Mucosa of descending colon (tissue), 3 donors: Measurements from ENCODE around the gene TMEM123. TPM values are rescaled to one million over a fixed set of nuclear protein-coding genes. Genes with fewer than 3 reads are reported as not detected.
A peak's percentile ranks its signal among the peaks of the same experiment; 100 is the strongest.
"Not testable (repeated sequence)": the region's sequence is repeated elsewhere in the genome, so short reads cannot be mapped to it uniquely, and the experiment has no call there.

Source experiments
- ATAC-seq: fragments of 200-7000 bp; cut with Tn5 transposase; one replicate; pipeline ENCODE4 v1.9.1; 2020; ENCODE audit warnings: mild to moderate bottlenecking, moderate library complexity
- DNase-seq, 3 donors: peaks; one replicate each; pipeline ENCODE4 v3.0.0-alpha.2; 2020
- H3K36me3 ChIP-seq: fragments of 200-600 bp; one replicate; pipeline ENCODE4 v1.8.0; 2021; ENCODE audit warnings: low read depth, mild to moderate bottlenecking
- H3K4me1 ChIP-seq: fragments of 200-600 bp; one replicate; pipeline ENCODE4 v1.8.0; 2021; ENCODE audit warnings: low read depth, mild to moderate bottlenecking
- H3K4me3 ChIP-seq: fragments of 200-600 bp; one replicate; pipeline ENCODE4 v1.8.0; 2021; ENCODE audit warnings: mild to moderate bottlenecking
- H3K9me3 ChIP-seq: fragments of 200-600 bp; one replicate; pipeline ENCODE4 v1.8.0; 2021; ENCODE audit warnings: mild to moderate bottlenecking
- intact Hi-C, 2 donors: fragments of 100-400 bp; cut with DNase I in 1 of 2; cut with micrococcal nuclease in 1 of 2; formaldehyde crosslinking; loops; one replicate each; pipeline versions ENCODE4 v1.11.0 to v1.11.1; 2022; cut with DNase I, micrococcal nuclease
- total RNA-seq, 3 donors: library from RNA; stranded (reverse); fragmentation: NEBNext Ultra II Directional in 2 of 3; extraction: Animal tissue kit (Norgen Biotek cat#: 25700) in 2 of 3; gene quantifications; one replicate each; pipeline versions ENCODE4 v1.2.1 to v1.2.4, GENCODE V29; 2021 to 2023
- TF ChIP-seq, protein P1 (sequence below): fragments of 200-600 bp; IDR thresholded peaks from one replicate; pipeline ENCODE4 v1.8.0; 2022; ENCODE audit warnings: antibody characterized with exemption, mild to moderate bottlenecking
- donor health status: DM: no; HTN: no; CAD: no; lungs with moderate emphysema.
- donor health status: DM: no; HTN: no; CAD: no.
- donor health status: DM: no; HTN: yes; CAD: no.

The TMEM123 gene
- total RNA-seq, 3 donors from 2014 or later: 153 to 205 (median 157) TPM

GRCh38 chr11:102383839-102384238 lies 68.7 kb downstream of the TMEM123 start:
- intact Hi-C loops: loop anchor here in 1 of 2 donors (10.0 kb wide), 1 partner anchor 111 kb away; no protein-coding TSS in a partner anchor
- H3K9me3 ChIP-seq: no peaks in the 10 kb centered on the region
- TF ChIP-seq, protein P1, sequence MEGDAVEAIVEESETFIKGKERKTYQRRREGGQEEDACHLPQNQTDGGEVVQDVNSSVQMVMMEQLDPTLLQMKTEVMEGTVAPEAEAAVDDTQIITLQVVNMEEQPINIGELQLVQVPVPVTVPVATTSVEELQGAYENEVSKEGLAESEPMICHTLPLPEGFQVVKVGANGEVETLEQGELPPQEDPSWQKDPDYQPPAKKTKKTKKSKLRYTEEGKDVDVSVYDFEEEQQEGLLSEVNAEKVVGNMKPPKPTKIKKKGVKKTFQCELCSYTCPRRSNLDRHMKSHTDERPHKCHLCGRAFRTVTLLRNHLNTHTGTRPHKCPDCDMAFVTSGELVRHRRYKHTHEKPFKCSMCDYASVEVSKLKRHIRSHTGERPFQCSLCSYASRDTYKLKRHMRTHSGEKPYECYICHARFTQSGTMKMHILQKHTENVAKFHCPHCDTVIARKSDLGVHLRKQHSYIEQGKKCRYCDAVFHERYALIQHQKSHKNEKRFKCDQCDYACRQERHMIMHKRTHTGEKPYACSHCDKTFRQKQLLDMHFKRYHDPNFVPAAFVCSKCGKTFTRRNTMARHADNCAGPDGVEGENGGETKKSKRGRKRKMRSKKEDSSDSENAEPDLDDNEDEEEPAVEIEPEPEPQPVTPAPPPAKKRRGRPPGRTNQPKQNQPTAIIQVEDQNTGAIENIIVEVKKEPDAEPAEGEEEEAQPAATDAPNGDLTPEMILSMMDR: no peak
- no peaks in the 10 kb centered on the region for H3K36me3 ChIP-seq
- H3K4me1 ChIP-seq: no peaks in the 10 kb centered on the region
- no peak for ATAC-seq
- no peak for DNase-seq
- H3K4me3 ChIP-seq: no peak overlapping the region

GRCh38 chr11:102382384-102382783 lies 70.2 kb downstream of the TMEM123 start:
- no peak overlapping the region for H3K4me3 ChIP-seq
- H3K4me1 ChIP-seq: no peaks in the 10 kb centered on the region
- ATAC-seq (no peak), DNase-seq (no peak)
- H3K36me3 ChIP-seq: peaks cover 6% of the 10 kb centered on the region
- intact Hi-C loops: loop anchor here in 1 of 2 donors (10.0 kb wide), 1 partner anchor 112 kb away; no protein-coding TSS in a partner anchor
- H3K9me3 ChIP-seq: no peaks in the 10 kb centered on the region
- TF ChIP-seq, protein P1: no peak

GRCh38 chr11:102378818-102379217 lies 73.7 kb downstream of the TMEM123 start:
- peaks cover 6% of the 10 kb centered on the region for H3K36me3 ChIP-seq

DNA sequence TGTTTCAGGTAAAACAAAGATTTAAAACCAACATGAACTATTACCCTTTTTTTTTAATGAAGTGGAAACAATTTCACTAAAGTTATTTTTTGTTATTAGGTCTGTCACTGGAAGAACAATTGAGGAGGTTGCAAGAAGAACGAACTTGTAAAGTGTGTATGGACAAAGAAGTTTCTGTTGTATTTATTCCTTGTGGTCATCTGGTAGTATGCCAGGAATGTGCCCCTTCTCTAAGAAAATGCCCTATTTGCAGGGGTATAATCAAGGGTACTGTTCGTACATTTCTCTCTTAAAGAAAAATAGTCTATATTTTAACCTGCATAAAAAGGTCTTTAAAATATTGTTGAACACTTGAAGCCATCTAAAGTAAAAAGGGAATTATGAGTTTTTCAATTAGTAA lies 74.7 kb downstream of the TMEM123 start:
- ATAC-seq: no peak
- Histone ChIP-seq H3K9me3 (no peaks in the 10 kb centered on the region), H3K36me3 (peaks cover 6% of the 10 kb centered on the region), H3K4me1 (no peaks in the 10 kb centered on the region), H3K4me3 (no peak overlapping the region)
- TF ChIP-seq, protein P1: no peak
- intact Hi-C loops: no loop called here
- no peak for DNase-seq

More at GRCh38 chr11:102378818-102379217, 73.7 kb downstream of the TMEM123 start:
- ATAC-seq (no peak), DNase-seq (no peak)
- TF ChIP-seq, protein P1: no peak
- H3K4me1 ChIP-seq: no peaks in the 10 kb centered on the region
- no peak overlapping the region for H3K4me3 ChIP-seq
- no peaks in the 10 kb centered on the region for H3K9me3 ChIP-seq
- intact Hi-C loops: no loop called here

DNA sequence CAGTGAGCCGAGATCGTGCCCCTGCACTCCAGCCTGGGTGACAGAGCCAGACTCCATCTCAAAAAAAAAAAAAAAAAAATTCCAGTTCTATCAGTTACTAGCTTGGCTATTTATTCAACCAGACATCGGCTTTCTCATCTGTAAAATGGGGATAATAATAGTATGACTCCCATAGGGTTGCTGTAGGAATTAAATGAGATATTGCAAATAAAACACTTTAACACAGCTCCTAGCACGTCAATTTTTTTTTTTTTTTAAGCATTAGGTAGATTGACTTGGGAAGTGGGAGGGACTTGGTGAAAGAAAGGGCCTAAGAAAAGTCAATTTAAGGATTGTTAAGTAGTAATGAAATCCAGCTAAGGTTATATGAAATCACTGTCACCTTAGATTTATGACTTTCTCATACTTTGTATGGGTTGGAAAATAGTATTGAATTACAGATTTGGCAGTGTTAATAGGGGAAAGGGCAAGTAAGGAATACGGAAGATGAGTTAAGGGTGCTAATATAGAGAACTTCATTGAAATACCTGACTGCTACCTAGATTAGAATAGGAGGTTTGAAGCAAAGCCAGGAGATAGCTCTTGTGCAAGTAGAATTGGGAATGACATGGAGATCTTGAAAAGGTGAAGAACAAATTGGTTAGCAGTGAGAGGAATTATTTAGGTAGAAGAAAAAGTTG lies 76.7 kb downstream of the TMEM123 start:
- intact Hi-C loops: no loop called here
- TF ChIP-seq, protein P1: no peak
- Histone ChIP-seq H3K4me3 (no peak overlapping the region), H3K9me3 (no peaks in the 10 kb centered on the region), H3K4me1 (no peaks in the 10 kb centered on the region), H3K36me3 (peaks cover 6% of the 10 kb centered on the region)
- ATAC-seq (no peak), DNase-seq (no peak)

- ATAC-seq, H3K4me1 ChIP-seq, intact Hi-C loops, H3K4me3 ChIP-seq, H3K9me3 ChIP-seq, H3K36me3 ChIP-seq: not testable (repeated sequence)
- peak in 1 of 3 donors; percentile 43 for DNase-seq
Observed at GRCh38 chr11:102374633-102375424, 77.7 kb downstream of the TMEM123 start.
